T-helper 1 cell treated with Interleukin-12 subunit alpha and Interleukin-12 subunit beta and Interleukin-4 antibody, amounts not matched to agents 30 ng/mL and 1 ng/mL, for 36 hours (primary cell): ENCODE measurements around the gene PIEZO2. TPM values are rescaled to one million over a fixed set of nuclear protein-coding genes. Genes with fewer than 3 reads are reported as not detected.
"Not testable (repeated sequence)": the region's sequence is repeated elsewhere in the genome, so short reads cannot be mapped to it uniquely, and the experiment has no call there.

Experiments used
- intact Hi-C: fragments of 100-400 bp; cut with micrococcal nuclease; formaldehyde crosslinking; loops from one replicate; pipeline ENCODE4 v1.15.1; 2024
- total RNA-seq: library from RNA; stranded (reverse); gene quantifications from 2 replicates; pipeline ENCODE4 v1.2.3, GENCODE V29; 2022

PIEZO2 gene
- total RNA-seq, 1 donor from 2014 or later: not detected

GRCh38 chr18:10644003-10644402 is 505.4 kb downstream of the PIEZO2 start:
- intact Hi-C loops: not testable (repeated sequence)

- intact Hi-C loops: not testable (repeated sequence)
These were observed 506.3 kb downstream of the PIEZO2 start for GRCh38 chr18:10642915-10643524.

GRCh38 chr18:10638539-10638885 is 510.9 kb downstream of the PIEZO2 start:
- intact Hi-C loops: not testable (repeated sequence)

GRCh38 chr18:10637858-10638538 is 511.4 kb downstream of the PIEZO2 start:
- intact Hi-C loops: not testable (repeated sequence)

- intact Hi-C loops: not testable (repeated sequence)
These were observed 520.3 kb downstream of the PIEZO2 start for GRCh38 chr18:10629076-10629475.

GRCh38 chr18:10626606-10627213 is 522.7 kb downstream of the PIEZO2 start:
- intact Hi-C loops: not testable (repeated sequence)

- intact Hi-C loops: not testable (repeated sequence)
These were observed 525.8 kb downstream of the PIEZO2 start for GRCh38 chr18:10623606-10624005.

- intact Hi-C loops: not testable (repeated sequence)
These were observed 526.4 kb downstream of the PIEZO2 start for GRCh38 chr18:10622982-10623381.

- intact Hi-C loops: not testable (repeated sequence)
These were observed 528.6 kb downstream of the PIEZO2 start for GRCh38 chr18:10620670-10621329.
